ENCODE measurements around the gene TMEM126A. TPM values are rescaled to one million over a fixed set of nuclear protein-coding genes. Genes with fewer than 3 reads are reported as not detected.

TMEM126A gene
- total RNA-seq, 6 donors from 2014 or later, result 7.4 to 27.0 (median 17.4) TPM

DNA sequence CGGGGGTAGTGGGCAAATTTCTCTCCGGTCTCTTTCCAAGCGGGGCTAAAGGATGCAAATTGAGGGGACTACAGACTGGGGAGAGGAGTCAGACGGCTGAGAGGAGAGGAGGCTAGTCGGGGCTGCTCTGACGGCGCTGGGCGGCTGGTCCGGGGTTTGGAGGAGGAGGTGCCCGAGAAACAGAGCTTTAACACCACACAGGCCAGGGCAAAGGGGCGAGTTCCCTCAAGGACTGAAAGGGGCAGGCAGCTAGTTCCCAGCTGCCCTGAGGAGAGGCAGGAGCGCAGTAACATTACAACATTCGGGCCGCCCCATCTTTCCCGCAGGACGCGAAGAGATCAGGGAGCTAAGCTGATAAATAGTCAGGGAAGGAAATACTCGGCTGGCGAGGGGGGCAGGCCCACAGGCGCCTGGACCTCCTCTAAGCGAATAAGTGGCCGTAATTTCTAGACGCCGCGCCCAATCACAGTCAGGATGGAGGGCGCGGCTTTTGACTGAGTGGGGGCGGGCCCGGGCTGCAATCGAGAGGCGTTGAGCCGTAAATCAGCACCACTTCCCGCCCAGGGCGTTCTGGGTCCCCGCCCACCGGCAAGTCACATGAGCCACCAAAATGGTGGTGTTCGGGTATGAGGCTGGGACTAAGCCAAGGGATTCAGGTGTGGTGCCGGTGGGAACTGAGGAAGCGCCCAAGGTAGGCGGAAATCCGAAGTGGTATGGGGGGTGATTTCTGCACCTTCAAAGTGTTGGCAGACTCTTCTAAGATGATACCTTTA is 19.6 kb upstream of the TMEM126A start, which contains the start of gene TMEM126B:
TSS of gene TMEM126B (plus strand) at position 596 of the 773 bp plus-strand sequence. CDS start at position 611, 15 bp downstream.
- TF ChIP-seq POLR2AphosphoS5 (IDR thresholded peaks at IDR 0.05) (peak; percentile 80 to 95), POLR2A (IDR thresholded peaks at IDR 0.05) (peak in 3 of 4 donors; percentile 56 to 88 (median 83)), EP300 (IDR thresholded peaks at IDR 0.05) (peak in 1 of 4 donors; percentile 76)
- TF ChIP-seq, protein P1, sequence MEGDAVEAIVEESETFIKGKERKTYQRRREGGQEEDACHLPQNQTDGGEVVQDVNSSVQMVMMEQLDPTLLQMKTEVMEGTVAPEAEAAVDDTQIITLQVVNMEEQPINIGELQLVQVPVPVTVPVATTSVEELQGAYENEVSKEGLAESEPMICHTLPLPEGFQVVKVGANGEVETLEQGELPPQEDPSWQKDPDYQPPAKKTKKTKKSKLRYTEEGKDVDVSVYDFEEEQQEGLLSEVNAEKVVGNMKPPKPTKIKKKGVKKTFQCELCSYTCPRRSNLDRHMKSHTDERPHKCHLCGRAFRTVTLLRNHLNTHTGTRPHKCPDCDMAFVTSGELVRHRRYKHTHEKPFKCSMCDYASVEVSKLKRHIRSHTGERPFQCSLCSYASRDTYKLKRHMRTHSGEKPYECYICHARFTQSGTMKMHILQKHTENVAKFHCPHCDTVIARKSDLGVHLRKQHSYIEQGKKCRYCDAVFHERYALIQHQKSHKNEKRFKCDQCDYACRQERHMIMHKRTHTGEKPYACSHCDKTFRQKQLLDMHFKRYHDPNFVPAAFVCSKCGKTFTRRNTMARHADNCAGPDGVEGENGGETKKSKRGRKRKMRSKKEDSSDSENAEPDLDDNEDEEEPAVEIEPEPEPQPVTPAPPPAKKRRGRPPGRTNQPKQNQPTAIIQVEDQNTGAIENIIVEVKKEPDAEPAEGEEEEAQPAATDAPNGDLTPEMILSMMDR (IDR thresholded peaks at IDR 0.05), result peak in 1 of 6 experiments; percentile 2

GRCh38 chr11:85628771-85629341 is 18.9 kb upstream of the TMEM126A start:
- TF ChIP-seq POLR2AphosphoS5 (IDR thresholded peaks at IDR 0.05) (no peak), POLR2A (IDR thresholded peaks at IDR 0.05) (no peak), EP300 (IDR thresholded peaks at IDR 0.05) (no peak)
- TF ChIP-seq, protein P1 (IDR thresholded peaks at IDR 0.05), result no peak
- 1 to 2% methylated on average over 13 of the region's 13 CpGs for WGBS, 2 donors
- ATAC-seq (ENCODE audit: low FRiP score in 2 of 2), result peak in 1 of 2 donors; percentile 21
- H3K4me1 ChIP-seq, result peaks cover 8 to 25% (median 14%) of the 10 kb centered on the region in 4 donors
- no peak for DNase-seq
- H3K4me3 ChIP-seq, result peak overlapping the region; percentile 65 to 83 (median 76)
- peak overlapping the region; percentile 87 to 97 (median 96) for H3K27ac ChIP-seq
- H3K36me3 ChIP-seq, result peaks cover 0 to 18% (median 1%) of the 10 kb centered on the region in 4 donors
- no peaks in the 10 kb centered on the region for H3K9me3 ChIP-seq
- H3K27me3 ChIP-seq, result no peaks in the 10 kb centered on the region

More for the DNA sequence above, 19.6 kb upstream of the TMEM126A start, which contains the start of gene TMEM126B:
- H3K4me1 ChIP-seq, result peaks cover 8 to 25% (median 14%) of the 10 kb centered on the region in 4 donors
- ATAC-seq (ENCODE audit: low FRiP score in 2 of 2) (peak; percentile 100), DNase-seq (peak; percentile 96 to 99)
- no peaks in the 10 kb centered on the region for H3K27me3 ChIP-seq
- H3K36me3 ChIP-seq, result peaks cover 0 to 13% (median 1%) of the 10 kb centered on the region in 4 donors
- H3K4me3 ChIP-seq, result peak within 1 kb of the TSS; percentile 65 to 83 (median 76)
- H3K27ac ChIP-seq, result peak within 1 kb of the TSS; percentile 87 to 97 (median 96)
- whole genome bisulfite sequencing, 2 donors, result 0% methylated on average over 28 to 41 of the region's 41 CpGs
- H3K9me3 ChIP-seq, result no peaks in the 10 kb centered on the region

GRCh38 chr11:85634747-85635146 is 13.0 kb upstream of the TMEM126A start:
- TF ChIP-seq POLR2AphosphoS5 (IDR thresholded peaks at IDR 0.05) (no peak), POLR2A (IDR thresholded peaks at IDR 0.05) (no peak), EP300 (IDR thresholded peaks at IDR 0.05) (no peak)
- TF ChIP-seq, protein P1 (IDR thresholded peaks at IDR 0.05), result no peak
- DNase-seq (no peak), ATAC-seq (ENCODE audit: low FRiP score in 2 of 2) (no peak)
- Histone ChIP-seq H3K27ac (no peak overlapping the region), H3K4me3 (no peak overlapping the region), H3K27me3 (no peaks in the 10 kb centered on the region), H3K4me1 (peaks cover under 1 to 7% (median 5%) of the 10 kb centered on the region in 4 donors), H3K9me3 (no peaks in the 10 kb centered on the region), H3K36me3 (peaks cover 13 to 63% (median 22%) of the 10 kb centered on the region in 4 donors)
- WGBS, 2 donors, result 76 to 81% methylated on average over 3 of the region's 3 CpGs

DNA sequence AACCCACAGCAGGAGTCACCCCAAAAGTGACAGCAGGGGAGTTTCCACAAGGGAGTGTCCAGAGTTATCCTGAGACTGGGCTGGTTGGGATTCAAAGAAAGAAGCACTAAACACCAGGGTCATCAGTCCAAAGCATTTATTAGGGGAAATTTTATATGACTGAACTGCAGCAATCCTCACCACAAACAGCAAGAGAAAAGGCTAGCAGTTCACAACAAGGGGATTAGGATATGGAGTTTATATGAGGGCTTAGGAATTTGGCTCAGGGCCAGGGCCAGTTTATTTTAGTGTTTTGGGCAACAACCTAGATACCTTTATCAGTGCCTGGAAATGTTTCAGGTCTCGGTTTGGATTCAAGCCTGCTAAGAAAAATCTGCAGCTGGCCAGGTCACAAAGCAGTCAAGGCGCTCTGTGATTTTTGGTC is 4.6 kb upstream of the TMEM126A start:
- 56 to 70% methylated on average over 2 of the region's 2 CpGs for WGBS, 2 donors
- H3K9me3 ChIP-seq, result no peaks in the 10 kb centered on the region
- DNase-seq (no peak), ATAC-seq (ENCODE audit: low FRiP score in 2 of 2) (no peak)
- H3K27ac ChIP-seq, result no peak overlapping the region
- TF ChIP-seq POLR2AphosphoS5 (IDR thresholded peaks at IDR 0.05), result no peak
- no peak for TF ChIP-seq EP300 (IDR thresholded peaks at IDR 0.05)
- TF ChIP-seq, protein P1 (IDR thresholded peaks at IDR 0.05), result no peak
- no peak for TF ChIP-seq POLR2A (IDR thresholded peaks at IDR 0.05)
- peaks cover 0 to 6% (median 0%) of the 10 kb centered on the region in 4 donors for H3K36me3 ChIP-seq
- H3K27me3 ChIP-seq, result no peaks in the 10 kb centered on the region
- peaks cover 1 to 10% (median 5%) of the 10 kb centered on the region in 4 donors for H3K4me1 ChIP-seq
- H3K4me3 ChIP-seq, result no peak overlapping the region

All from upper lobe of left lung (tissue), 6 donors.